Brain microvascular endothelial cell (primary cell): ENCODE measurements around the gene ZNF138.

Experiments used
- DNase-seq: peaks from one replicate; pipeline ENCODE4 v3.0.0-alpha.2; 2020
- H3K27ac ChIP-seq: fragments of 250-450 bp; sonication (Bioruptor Pico); 2 replicates; pipeline ENCODE4 v1.5.1; 2020; ENCODE audit warnings: mild to moderate bottlenecking, moderate library complexity
- H3K27me3 ChIP-seq: fragments of 250-450 bp; sonication (Bioruptor Pico); replicated peaks from 2 replicates; pipeline ENCODE4 v1.5.1; 2020; ENCODE audit warnings: mild to moderate bottlenecking
- H3K36me3 ChIP-seq: fragments of 250-450 bp; sonication (Bioruptor Pico); replicated peaks from 2 replicates; pipeline ENCODE4 v1.5.1; 2020; ENCODE audit warnings: mild to moderate bottlenecking
- H3K4me3 ChIP-seq: 2 replicates; pipeline ENCODE4 v1.5.1; 2011; ENCODE audit warnings: low read depth, mild to moderate bottlenecking, control low read depth, low read length, moderate library complexity
- CTCF ChIP-seq: IDR thresholded peaks from 2 replicates; pipeline ENCODE4 v1.5.1; 2011; ENCODE audit warnings: low read depth, mild to moderate bottlenecking, moderate library complexity, low read length, control low read depth, inconsistent platforms; ENCODE audit errors: missing control alignments
- in situ Hi-C: cut with HindIII; loops from 2 replicates; pipeline ENCODE4 v1.10.0; 2017; ENCODE audit warnings: low sequenced_read_pairs, low pct_ligation_motif_present

The ZNF138 gene

GRCh38 chr7:64874562-64875250 is 80.5 kb downstream of the ZNF138 start:
- DNase-seq = no peak
- Histone ChIP-seq H3K4me3 (no peak overlapping the region), H3K27ac (no peak overlapping the region), H3K27me3 (no peaks in the 10 kb centered on the region), H3K36me3 (no peaks in the 10 kb centered on the region)
- in situ Hi-C loops = no loop called here
- TF ChIP-seq CTCF = no peak

- H3K27me3 ChIP-seq = no peaks in the 10 kb centered on the region
- no peak overlapping the region for H3K4me3 ChIP-seq
- in situ Hi-C loops = no loop called here
- H3K36me3 ChIP-seq = no peaks in the 10 kb centered on the region
- TF ChIP-seq CTCF = no peak
- no peak for DNase-seq
- H3K27ac ChIP-seq = no peak overlapping the region
Measured at GRCh38 chr7:64875258-64875657, 81.0 kb downstream of the ZNF138 start.

DNA sequence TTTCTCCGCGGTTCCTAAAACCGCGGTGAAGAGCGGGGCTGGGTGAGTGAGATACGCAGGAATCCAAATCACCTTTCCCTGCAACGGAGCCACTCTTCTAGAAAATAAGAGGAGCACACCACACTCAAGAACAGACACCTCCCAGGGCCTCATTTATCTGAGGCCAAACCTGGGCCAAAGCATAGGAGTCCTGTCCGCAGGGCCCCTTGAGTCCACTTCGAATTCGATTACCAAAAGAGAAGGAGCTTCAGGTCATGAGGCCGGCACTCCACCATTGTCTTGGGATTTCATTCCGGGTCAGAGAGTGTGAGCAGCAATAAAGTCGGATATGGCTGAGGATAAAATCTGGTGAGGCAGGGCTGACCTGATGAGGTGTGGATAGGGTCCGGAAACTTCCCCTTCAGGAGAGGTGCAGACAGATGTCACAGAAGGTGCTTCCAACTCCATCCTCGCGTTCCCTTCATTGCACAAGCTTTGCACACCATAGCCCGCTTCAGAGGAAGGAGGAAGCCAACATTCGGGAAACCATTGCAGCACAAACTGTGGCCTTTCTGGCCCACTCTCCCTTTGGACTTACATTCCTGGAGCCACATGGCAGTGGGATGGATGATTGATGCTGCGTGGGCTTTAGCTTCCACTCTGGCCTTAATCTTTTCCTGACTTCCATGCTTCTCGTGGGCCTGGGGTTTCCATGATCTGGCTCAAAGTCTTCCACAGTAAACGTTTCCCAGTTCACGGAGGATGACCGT is 81.6 kb downstream of the ZNF138 start:
- Histone ChIP-seq H3K4me3 (no peak overlapping the region), H3K27ac (no peak overlapping the region), H3K36me3 (no peaks in the 10 kb centered on the region), H3K27me3 (no peaks in the 10 kb centered on the region)
- in situ Hi-C loops = no loop called here
- TF ChIP-seq CTCF = no peak
- no peak for DNase-seq

GRCh38 chr7:64876792-64877713 is 82.8 kb downstream of the ZNF138 start:
- TF ChIP-seq CTCF = no peak
- Histone ChIP-seq H3K4me3 (peak overlapping the region; percentile 15), H3K27ac (no peak overlapping the region), H3K27me3 (no peaks in the 10 kb centered on the region), H3K36me3 (no peaks in the 10 kb centered on the region)
- DNase-seq = peak; percentile 20
- in situ Hi-C loops = no loop called here

- in situ Hi-C loops = no loop called here
- Histone ChIP-seq H3K36me3 (no peaks in the 10 kb centered on the region), H3K4me3 (peak overlapping the region; percentile 15), H3K27me3 (no peaks in the 10 kb centered on the region), H3K27ac (no peak overlapping the region)
- no peak for DNase-seq
- no peak for TF ChIP-seq CTCF
Measured at GRCh38 chr7:64877714-64878610, 83.7 kb downstream of the ZNF138 start.
